HepG2 (cell line): ENCODE data around the gene IFITM10. TPM values are rescaled to one million over a fixed set of nuclear protein-coding genes. Genes with fewer than 3 reads are reported as not detected.

Source experiments
- ATAC-seq: fragments of 200-7000 bp; cut with Tn5 transposase; 3 replicates; pipeline ENCODE4 v1.9.1; 2020; ENCODE audit warnings: mild to moderate bottlenecking, moderate library complexity
- BruUV-seq: library from RNA; stranded (reverse); fragments of 400-500 nt; replicated peaks from 2 replicates; lab custom pipeline; 2021; lab: Mats Ljungman, UMichigan
- CTCF ChIA-PET: fragments of 300-600 bp; formaldehyde crosslinking; extraction: SDS; loops from one replicate; lab custom pipeline; 2021; ENCODE audit warnings: low total read pairs, inconsistent platforms, low intra/inter-chr PET ratio; lab: Yijun Ruan, JAX
- POLR2A ChIA-PET: fragments of 350-600 bp; sonication (Branson Sonifier 250); formaldehyde crosslinking; loops from one replicate; lab custom pipeline; 2020; ENCODE audit warnings: antibody characterized with exemption, inconsistent platforms; lab: Yijun Ruan, JAX
- DNase-seq: peaks from one replicate; pipeline ENCODE4 v3.0.0-alpha.2; 2015; ENCODE audit warnings: low spot score
- FAIRE-seq: peaks from 3 replicates; lab custom pipeline; 2011; peaks lifted over from hg19 to GRCh38; lab: Jason Lieb, UNC
- H2AFZ ChIP-seq: one replicate; pipeline ENCODE4 v1.6.1; 2011; ENCODE audit warnings: low read length, inconsistent platforms
- H3K27ac ChIP-seq: fragments of 300-600 bp; 3 replicates; pipeline ENCODE4 v1.8.0; 2011; ENCODE audit warnings: mixed run types, mild to moderate bottlenecking, mixed read lengths, low read length, inconsistent platforms; ENCODE audit not compliant: insufficient read depth; ENCODE audit errors: extremely low read length
- H3K27me3 ChIP-seq, 2 experiments: fragments of 200-600 bp in 1 of 2; 2 replicates in 1 of 2; 3 replicates in 1 of 2; pipeline versions ENCODE4 v1.6.0 to v1.8.0; 2011; ENCODE audit warnings: low read length in 2 of 2, mild to moderate bottlenecking in 2 of 2, moderate library complexity in 2 of 2, inconsistent platforms in 1 of 2; ENCODE audit not compliant: insufficient read depth in 2 of 2, control insufficient read depth in 1 of 2
- H3K36me3 ChIP-seq, 2 experiments: fragments of 200-600 bp in 1 of 2; replicated peaks in 1 of 2; 2 replicates in 1 of 2; 3 replicates in 1 of 2; pipeline versions ENCODE4 v1.5.1 to v1.8.0; 2011; ENCODE audit warnings: low read length in 2 of 2, inconsistent platforms in 1 of 2; ENCODE audit not compliant: insufficient read depth in 2 of 2, control insufficient read depth in 1 of 2
- H3K4me1 ChIP-seq: 2 replicates; pipeline ENCODE4 v1.5.1; 2012; ENCODE audit warnings: low read length, inconsistent platforms; ENCODE audit not compliant: insufficient read depth
- H3K4me2 ChIP-seq: 2 replicates; pipeline ENCODE4 v1.6.0; 2011; ENCODE audit warnings: low read depth, low read length, inconsistent platforms
- H3K4me3 ChIP-seq, 3 experiments: fragments of 200-600 bp in 1 of 3; sonication (generic), shearing (Covaris generic) in 1 of 3; replicated peaks in 1 of 3; 2 replicates each; pipeline ENCODE4 v1.5.1; 2011 to 2016; ENCODE audit warnings: low read length in 3 of 3, inconsistent platforms in 2 of 3, low read depth in 2 of 3, mild to moderate bottlenecking in 2 of 3, control low read depth in 1 of 3, mixed read lengths in 1 of 3; ENCODE audit not compliant: insufficient read depth in 1 of 3
- H3K79me2 ChIP-seq: one replicate; pipeline ENCODE4 v1.6.1; 2011; ENCODE audit warnings: low read length, inconsistent platforms; ENCODE audit not compliant: insufficient read depth
- H3K9ac ChIP-seq: 2 replicates; pipeline ENCODE4 v1.6.0; 2011; ENCODE audit warnings: mild to moderate bottlenecking, low read depth, low read length, inconsistent platforms; ENCODE audit not compliant: insufficient read depth
- H3K9me3 ChIP-seq: 2 replicates; pipeline ENCODE4 v1.5.1; 2012; ENCODE audit warnings: mild to moderate bottlenecking, low read length
- H4K20me1 ChIP-seq: 2 replicates; pipeline ENCODE4 v1.6.0; 2011; ENCODE audit warnings: inconsistent platforms, mild to moderate bottlenecking, low read length, moderate library complexity; ENCODE audit not compliant: insufficient read depth
- CEBPZ ChIP-seq: IDR thresholded peaks from 2 replicates; pipeline ENCODE4 v1.6.1; 2012; ENCODE audit warnings: low read length, improper control_type of control experiment
- KLF9 ChIP-seq: IDR thresholded peaks from 2 replicates; pipeline ENCODE4 v1.6.1; 2016; ENCODE audit warnings: low read depth
- POLR2A ChIP-seq, 2 experiments: IDR thresholded peaks; 2 replicates each; pipeline ENCODE4 v1.6.1; 2011; ENCODE audit warnings: low read depth in 2 of 2, low read length in 2 of 2, mild to moderate bottlenecking in 1 of 2, moderate library complexity in 1 of 2; ENCODE audit not compliant: insufficient read depth in 1 of 2
- ZFP91 ChIP-seq: sonication (generic); formaldehyde crosslinking; IDR thresholded peaks from 2 replicates; pipeline ENCODE4 v1.9.0; 2022; ENCODE audit warnings: missing genetic modification reagents, mild to moderate bottlenecking, borderline replicate concordance
- WGBS: methylation state at CpG from one replicate; pipeline ENCODE4 v1.1.6; 2017; ENCODE audit warnings: low lambda C conversion rate; 5-methylcytosine and 5-hydroxymethylcytosine counted together
- in situ Hi-C: cut with HindIII; loops from 2 replicates; pipeline ENCODE4 v1.10.0; 2017; ENCODE audit warnings: low pct_unique_long_range_greater_than_20kb; ENCODE audit not compliant: extremely low pct_ligation_motif_present
- intact Hi-C: fragments of 100-400 bp; cut with micrococcal nuclease; formaldehyde crosslinking; loops from one replicate; pipeline ENCODE4 v1.10.0; 2022; ENCODE audit not compliant: unreplicated experiment
- polyA plus RNA-seq, 8 experiments: library from polyadenylated mRNA; depleted of rRNA in 3 of 8; stranded (reverse) in 7 of 8; unstranded in 1 of 8; fragments of >200 nt; fragmentation: Illumina TruSeq in 4 of 8; extraction: Trizol in 4 of 8; gene quantifications; 2 replicates each; pipeline versions ENCODE4 v1.2.1 to v1.2.3, GENCODE V29; 2011 to 2016; ENCODE audit warnings: low read depth in 4 of 8, missing spikeins in 1 of 8, mixed read lengths in 1 of 8; ENCODE audit not compliant: insufficient read depth in 1 of 8
- total RNA-seq, 5 experiments: library from RNA; depleted of rRNA; stranded (reverse); fragments of >200 nt; fragmentation: Illumina TruSeq; extraction: Trizol; gene quantifications; 2 replicates each; pipeline ENCODE4 v1.2.3, GENCODE V29; 2016; ENCODE audit warnings: low read depth in 1 of 5

The IFITM10 gene
- total and polyA plus RNA-seq, 2 of the 13 experiments (the other 11 are each of a cell fraction or from before 2014, with no cell fraction given) = 0.09 to 0.13 TPM

GRCh38 chr11:1751531-1751921 is 1.1 kb upstream of the IFITM10 start:
- Histone ChIP-seq H3K9me3 (no peaks in the 10 kb centered on the region), H4K20me1 (peaks cover 6% of the 10 kb centered on the region), H3K9ac (no peak overlapping the region), H3K27me3 (peaks cover 0 to 3% of the 10 kb centered on the region in 2 experiments; a peak in 2 of 5 replicates), H3K79me2 (no peaks in the 10 kb centered on the region), H3K4me3 (no peak overlapping the region), H3K4me1 (peaks cover 22% of the 10 kb centered on the region; the same call in 1 of the 2 replicates), H3K36me3 (peaks cover 12 to 23% of the 10 kb centered on the region in 2 experiments; a peak in 4 of 5 replicates), H3K27ac (no peak overlapping the region), H2AFZ (no peak overlapping the region), H3K4me2 (no peak overlapping the region)
- ChIA-PET POLR2A (interaction anchor here (1.0 to 1.5 kb wide), 3 partner anchors 11 to 99 kb away, joined by 3 to 6 read pairs (median 6); partner anchors contain the start of gene CTSD), CTCF (no interaction called here)
- no TSS peak for BruUV-seq
- FAIRE-seq (no peak), ATAC-seq (no peak), DNase-seq (no peak)
- intact Hi-C loops (no loop called here), in situ Hi-C loops (no loop called here)
- 83% methylated on average over 1 of the region's 5 CpGs for WGBS
- TF ChIP-seq CEBPZ (no peak), ZFP91 (CRISPR knock-in tag) (no peak), POLR2A (IDR thresholded peaks at IDR 0.05; ENCODE audit: insufficient read depth in 1 of 2, low read depth in 2 of 2, low read length in 2 of 2) (peak in 1 of 2 experiments; percentile 12; a peak in 1 of 4 replicates), KLF9 (no peak)
